Upper lobe of right lung (tissue), 1 donor: ENCODE measurements around the gene TERT. TPM values are rescaled to one million over a fixed set of nuclear protein-coding genes. Genes with fewer than 3 reads are reported as not detected.

Experiments
- ATAC-seq: fragments of 200-7000 bp; cut with Tn5 transposase; one replicate; pipeline ENCODE4 v1.9.1; 2020; ENCODE audit warnings: mild to moderate bottlenecking, moderate library complexity
- DNase-seq: peaks from one replicate; pipeline ENCODE4 v3.0.0-alpha.2; 2020
- H3K27ac ChIP-seq: fragments of 200-600 bp; one replicate; pipeline ENCODE4 v1.8.0; 2022
- H3K27me3 ChIP-seq: fragments of 200-600 bp; one replicate; pipeline ENCODE4 v1.8.0; 2022; ENCODE audit warnings: mild to moderate bottlenecking
- H3K36me3 ChIP-seq: fragments of 200-600 bp; one replicate; pipeline ENCODE4 v1.8.0; 2022
- H3K4me1 ChIP-seq: fragments of 200-600 bp; one replicate; pipeline ENCODE4 v1.8.0; 2022
- H3K4me3 ChIP-seq: fragments of 200-600 bp; one replicate; pipeline ENCODE4 v1.8.0; 2022; ENCODE audit warnings: mild to moderate bottlenecking
- H3K9me3 ChIP-seq: fragments of 200-600 bp; one replicate; pipeline ENCODE4 v1.8.0; 2022
- intact Hi-C: fragments of 100-400 bp; cut with DNase I; formaldehyde crosslinking; loops from one replicate; pipeline ENCODE4 v1.11.0; 2022
- total RNA-seq: library from RNA; stranded (reverse); fragmentation: NEBNext Ultra II Directional; extraction: Animal tissue kit (Norgen Biotek cat#: 25700); gene quantifications from one replicate; pipeline ENCODE4 v1.2.1, GENCODE V29; 2021
- TF ChIP-seq, protein P1 (sequence below): fragments of 200-600 bp; IDR thresholded peaks from one replicate; pipeline ENCODE4 v1.8.0; 2022; ENCODE audit warnings: antibody characterized with exemption
- donor health status: DM: no; HTN: yes; CAD: no; lungs with severe emphysema.

TERT gene
- total RNA-seq, 1 donor from 2014 or later = not detected

GRCh38 chr5:1215320-1216096 lies 79.4 kb downstream of the TERT start:
- Histone ChIP-seq H3K36me3 (no peaks in the 10 kb centered on the region), H3K27ac (no peak overlapping the region), H3K4me1 (no peaks in the 10 kb centered on the region), H3K9me3 (no peaks in the 10 kb centered on the region), H3K27me3 (peaks cover 3% of the 10 kb centered on the region), H3K4me3 (no peak overlapping the region)
- ATAC-seq = no peak
- TF ChIP-seq, protein P1, sequence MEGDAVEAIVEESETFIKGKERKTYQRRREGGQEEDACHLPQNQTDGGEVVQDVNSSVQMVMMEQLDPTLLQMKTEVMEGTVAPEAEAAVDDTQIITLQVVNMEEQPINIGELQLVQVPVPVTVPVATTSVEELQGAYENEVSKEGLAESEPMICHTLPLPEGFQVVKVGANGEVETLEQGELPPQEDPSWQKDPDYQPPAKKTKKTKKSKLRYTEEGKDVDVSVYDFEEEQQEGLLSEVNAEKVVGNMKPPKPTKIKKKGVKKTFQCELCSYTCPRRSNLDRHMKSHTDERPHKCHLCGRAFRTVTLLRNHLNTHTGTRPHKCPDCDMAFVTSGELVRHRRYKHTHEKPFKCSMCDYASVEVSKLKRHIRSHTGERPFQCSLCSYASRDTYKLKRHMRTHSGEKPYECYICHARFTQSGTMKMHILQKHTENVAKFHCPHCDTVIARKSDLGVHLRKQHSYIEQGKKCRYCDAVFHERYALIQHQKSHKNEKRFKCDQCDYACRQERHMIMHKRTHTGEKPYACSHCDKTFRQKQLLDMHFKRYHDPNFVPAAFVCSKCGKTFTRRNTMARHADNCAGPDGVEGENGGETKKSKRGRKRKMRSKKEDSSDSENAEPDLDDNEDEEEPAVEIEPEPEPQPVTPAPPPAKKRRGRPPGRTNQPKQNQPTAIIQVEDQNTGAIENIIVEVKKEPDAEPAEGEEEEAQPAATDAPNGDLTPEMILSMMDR = no peak
- intact Hi-C loops = no loop called here
- no peak for DNase-seq

GRCh38 chr5:1214936-1215220 lies 80.0 kb downstream of the TERT start:
- Histone ChIP-seq H3K9me3 (no peaks in the 10 kb centered on the region), H3K27ac (no peak overlapping the region), H3K4me1 (no peaks in the 10 kb centered on the region), H3K36me3 (no peaks in the 10 kb centered on the region), H3K4me3 (no peak overlapping the region), H3K27me3 (peaks cover 3% of the 10 kb centered on the region)
- no peak for ATAC-seq
- TF ChIP-seq, protein P1 = no peak
- no peak for DNase-seq
- intact Hi-C loops = no loop called here

GRCh38 chr5:1214163-1214935 lies 80.5 kb downstream of the TERT start:
- H3K27ac ChIP-seq = no peak overlapping the region
- H3K27me3 ChIP-seq = peaks cover 3% of the 10 kb centered on the region
- intact Hi-C loops = no loop called here
- no peak for DNase-seq
- H3K4me1 ChIP-seq = no peaks in the 10 kb centered on the region
- ATAC-seq = no peak
- no peaks in the 10 kb centered on the region for H3K9me3 ChIP-seq
- no peak overlapping the region for H3K4me3 ChIP-seq
- H3K36me3 ChIP-seq = no peaks in the 10 kb centered on the region
- TF ChIP-seq, protein P1 = no peak

DNA sequence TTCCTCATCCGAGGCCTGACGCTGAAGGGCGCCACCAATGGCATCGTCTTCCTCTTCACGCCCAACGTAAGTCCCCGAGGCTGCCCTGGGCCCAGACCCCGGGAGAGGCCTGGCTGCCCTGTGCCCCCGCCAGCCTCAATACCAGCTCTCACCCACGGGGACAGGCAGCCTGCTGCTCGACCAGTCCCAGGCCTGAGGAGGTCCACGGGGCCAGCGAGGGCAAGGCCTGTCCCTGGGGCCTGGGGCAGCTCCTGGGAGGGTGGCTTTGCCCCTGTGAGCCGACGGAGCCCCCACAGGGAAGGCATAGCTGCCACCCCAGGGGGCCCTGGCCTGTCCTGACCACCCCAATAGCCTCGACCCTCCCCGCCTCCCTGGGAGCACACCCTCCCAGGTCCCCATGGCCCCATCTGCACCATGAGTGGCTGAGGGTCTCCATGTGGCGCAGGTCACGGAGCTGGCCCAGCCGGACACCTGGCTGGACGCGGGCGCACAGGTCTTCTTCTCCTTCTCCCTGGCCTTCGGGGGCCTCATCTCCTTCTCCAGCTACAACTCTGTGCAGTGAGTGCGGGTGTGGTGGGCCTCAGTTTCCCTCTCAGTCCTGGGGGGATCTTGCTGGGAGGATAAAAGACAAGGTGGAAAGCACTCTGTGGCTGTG lies 81.2 kb downstream of the TERT start:
- ATAC-seq = no peak
- DNase-seq = no peak

GRCh38 chr5:1212881-1213280 lies 82.0 kb downstream of the TERT start:
- TF ChIP-seq, protein P1 = no peak
- Histone ChIP-seq H3K9me3 (no peaks in the 10 kb centered on the region), H3K27me3 (peaks cover 3% of the 10 kb centered on the region), H3K4me3 (no peak overlapping the region), H3K27ac (no peak overlapping the region), H3K4me1 (no peaks in the 10 kb centered on the region), H3K36me3 (no peaks in the 10 kb centered on the region)
- intact Hi-C loops = no loop called here
- ATAC-seq (no peak), DNase-seq (no peak)

More for the DNA sequence above, 81.2 kb downstream of the TERT start:
- H3K9me3 ChIP-seq = no peaks in the 10 kb centered on the region
- intact Hi-C loops = no loop called here
- H3K36me3 ChIP-seq = no peaks in the 10 kb centered on the region
- no peak overlapping the region for H3K4me3 ChIP-seq
- no peak overlapping the region for H3K27ac ChIP-seq
- no peaks in the 10 kb centered on the region for H3K4me1 ChIP-seq
- TF ChIP-seq, protein P1 = no peak
- peaks cover 3% of the 10 kb centered on the region for H3K27me3 ChIP-seq
